Measurements from ENCODE around the gene VAV3.
"Not testable (repeated sequence)": the region's sequence is repeated elsewhere in the genome, so short reads cannot be mapped to it uniquely, and the experiment has no call there.

VAV3 gene

DNA sequence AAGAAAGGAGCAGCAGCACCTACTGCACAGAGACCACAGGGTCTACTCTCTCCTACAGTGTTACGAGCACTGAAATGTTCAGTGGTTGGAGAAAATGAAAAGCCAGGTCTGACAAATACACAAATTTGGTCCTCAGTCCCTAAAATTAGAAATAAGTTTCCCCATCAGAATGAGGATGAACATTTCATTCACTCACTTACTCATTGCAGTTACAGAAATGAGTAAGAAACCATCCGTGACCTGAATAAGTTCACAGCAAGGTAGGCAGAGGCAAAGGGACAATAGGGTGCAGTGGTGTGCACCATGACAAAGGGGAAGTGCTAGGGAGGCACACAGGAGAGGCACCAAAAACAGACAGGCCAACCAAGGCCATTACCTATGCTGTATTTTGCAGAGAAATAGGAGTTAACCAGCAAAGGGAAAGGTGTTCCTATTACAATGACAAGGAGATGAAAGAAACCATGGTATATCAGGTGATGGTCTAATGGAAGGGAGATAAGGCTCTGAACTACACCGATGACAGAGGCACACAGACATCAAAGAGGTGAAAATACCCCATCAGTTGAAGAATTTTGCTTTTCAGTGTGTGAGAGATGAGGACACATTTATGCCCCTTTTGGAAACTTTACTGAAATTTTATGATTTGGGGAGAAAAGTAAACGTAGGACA, 29.4 kb downstream of the VAV3 start:
- DNase-seq = no peak

DNA sequence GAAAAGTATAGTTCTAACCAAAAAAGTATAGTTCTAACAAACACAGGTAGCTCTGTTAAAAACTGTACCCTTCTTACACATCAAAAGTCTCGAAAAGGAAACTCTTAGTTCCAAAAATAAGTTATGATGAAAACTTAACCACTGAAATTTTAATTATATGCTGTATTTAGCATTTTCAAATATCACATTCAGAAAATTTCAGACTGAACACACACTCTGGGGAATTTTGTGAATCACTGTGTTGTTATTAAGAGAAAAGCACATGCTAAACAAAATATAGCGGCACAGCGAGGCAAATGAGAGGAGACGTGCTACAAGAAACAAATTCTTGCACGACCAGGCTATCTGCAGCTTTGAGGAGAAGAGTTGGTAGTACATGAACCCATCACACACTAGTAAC, 30.4 kb downstream of the VAV3 start:
- DNase-seq = no peak

- DNase-seq = no peak
Observed at GRCh38 chr1:107933736-107934135, 31.2 kb downstream of the VAV3 start.

GRCh38 chr1:107930292-107930691, 34.7 kb downstream of the VAV3 start:
- DNase-seq = no peak

- DNase-seq = no peak
Observed at GRCh38 chr1:107927820-107928219, 37.2 kb downstream of the VAV3 start.

GRCh38 chr1:107926436-107927080, 38.4 kb downstream of the VAV3 start:
- DNase-seq = no peak

DNA sequence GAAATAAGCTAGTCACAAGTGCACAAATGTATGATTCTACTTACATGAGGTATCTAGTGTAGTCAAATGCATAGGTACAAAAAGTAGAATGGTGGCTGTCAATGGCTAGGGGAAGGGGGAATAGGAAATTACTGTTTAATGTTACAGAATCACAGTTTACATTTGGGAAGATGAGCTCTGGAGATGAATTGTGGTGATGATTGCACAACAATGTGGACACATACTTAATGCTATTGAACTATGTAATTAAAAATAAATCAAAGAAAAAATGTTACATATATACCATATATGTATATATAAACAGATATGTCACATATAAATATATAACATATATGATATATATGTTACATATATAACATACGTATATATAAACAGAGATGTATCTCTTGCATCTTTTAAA, 39.4 kb downstream of the VAV3 start:
- no peak for DNase-seq

- no peak for DNase-seq
Observed at GRCh38 chr1:107920999-107921398, 44.0 kb downstream of the VAV3 start.

DNA sequence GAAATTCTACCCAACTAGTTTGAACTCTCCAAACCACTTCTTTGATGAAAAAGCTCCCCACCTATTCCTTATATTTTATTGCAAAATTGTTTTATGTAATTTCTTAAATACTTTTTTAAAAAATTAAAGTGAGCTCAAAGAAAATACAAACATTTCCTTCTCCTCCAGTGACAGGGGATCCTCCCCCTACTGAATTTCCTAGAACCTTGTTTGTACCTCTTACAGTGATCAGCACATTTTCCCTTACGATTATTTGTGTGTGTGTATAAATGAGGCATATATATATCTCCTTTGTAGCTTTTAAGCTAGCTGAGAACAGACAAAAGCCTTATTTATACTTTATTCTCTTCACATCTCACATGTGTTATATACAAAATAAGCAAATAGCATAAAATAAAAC, 44.4 kb downstream of the VAV3 start:
- DNase-seq = no peak

- DNase-seq = no peak
Observed at GRCh38 chr1:107919953-107920352, 45.0 kb downstream of the VAV3 start.

DNA sequence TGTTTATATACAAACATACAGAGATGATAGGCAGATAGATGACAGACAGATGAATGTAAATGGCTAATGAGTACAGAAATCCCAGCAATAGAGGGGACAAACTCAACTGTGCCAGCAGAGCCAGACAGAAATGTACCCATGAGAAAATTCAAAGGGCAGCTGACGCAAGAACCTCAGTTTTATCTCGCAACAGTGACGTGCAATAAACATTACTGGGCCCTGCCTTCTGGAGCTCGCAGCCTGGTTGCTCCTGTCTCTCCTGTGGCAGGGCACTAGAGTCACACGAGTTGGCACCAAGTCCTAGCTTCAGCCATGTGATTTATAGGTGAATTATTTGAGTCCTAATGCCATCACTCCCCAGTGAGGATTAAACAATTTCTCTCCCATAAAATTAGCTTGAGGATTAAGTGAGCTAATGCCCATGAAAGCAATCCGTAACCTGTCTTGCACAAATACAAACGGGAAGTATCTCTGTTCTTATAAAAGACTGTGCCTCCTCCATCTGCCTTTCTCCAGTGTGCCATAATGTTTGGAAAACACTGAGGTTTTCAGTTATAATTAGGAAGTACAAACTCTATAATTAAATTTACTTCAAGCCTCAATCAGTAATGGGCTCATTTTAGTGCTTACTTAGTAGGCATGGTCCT, 50.7 kb downstream of the VAV3 start:
- DNase-seq = no peak

- DNase-seq = no peak
Observed at GRCh38 chr1:107912656-107913055, 52.3 kb downstream of the VAV3 start.

- no peak for DNase-seq
Observed at GRCh38 chr1:107900090-107900945, 64.7 kb downstream of the VAV3 start.

GRCh38 chr1:107899655-107900054, 65.3 kb downstream of the VAV3 start:
- DNase-seq = no peak

DNA sequence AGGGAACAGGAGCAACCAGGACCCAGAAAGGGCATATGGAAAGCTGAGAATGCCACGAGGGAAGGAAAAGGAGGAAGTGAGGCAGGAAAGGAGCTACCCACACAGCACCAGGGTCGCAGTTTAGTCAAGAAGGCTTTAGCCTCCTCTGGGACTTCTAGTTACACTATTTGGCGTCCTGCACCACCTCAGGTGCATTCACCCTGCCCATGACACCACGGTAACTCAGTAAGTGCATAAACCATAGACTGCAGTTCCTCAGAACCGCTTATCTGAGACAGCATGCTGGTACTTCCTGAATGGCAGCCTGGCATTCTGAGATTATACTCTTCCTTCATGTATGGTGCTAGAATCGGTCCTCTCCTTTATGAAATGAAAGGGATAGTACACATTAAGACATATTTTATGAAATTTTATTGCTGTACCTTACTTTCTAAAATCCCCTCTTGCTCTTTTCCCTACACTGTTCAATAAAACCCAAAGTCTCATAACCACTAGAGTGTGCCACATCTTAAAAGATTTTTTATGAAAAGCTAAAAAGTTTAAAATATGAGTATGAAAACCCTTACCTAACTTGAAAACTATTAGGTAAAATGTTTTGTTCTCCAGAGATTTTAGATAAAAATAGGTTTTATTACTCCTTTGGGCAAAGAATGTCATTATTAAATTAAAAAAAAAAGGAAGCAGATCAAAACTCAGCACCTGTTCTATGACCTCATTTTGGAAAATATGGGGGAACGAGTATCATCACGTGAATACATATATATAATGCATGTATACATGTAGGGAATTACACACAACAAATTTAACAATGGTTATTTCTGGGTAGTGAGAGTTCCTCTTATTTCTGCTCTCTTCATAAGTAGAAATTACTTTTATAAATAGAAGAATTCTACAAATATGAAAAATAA, 67.3 kb downstream of the VAV3 start:
- no peak for DNase-seq

- DNase-seq = no peak
Observed at GRCh38 chr1:107896936-107897335, 68.0 kb downstream of the VAV3 start.

- no peak for DNase-seq
Observed at GRCh38 chr1:107896401-107896800, 68.6 kb downstream of the VAV3 start.

GRCh38 chr1:107895403-107896191, 69.4 kb downstream of the VAV3 start:
- DNase-seq = no peak

DNA sequence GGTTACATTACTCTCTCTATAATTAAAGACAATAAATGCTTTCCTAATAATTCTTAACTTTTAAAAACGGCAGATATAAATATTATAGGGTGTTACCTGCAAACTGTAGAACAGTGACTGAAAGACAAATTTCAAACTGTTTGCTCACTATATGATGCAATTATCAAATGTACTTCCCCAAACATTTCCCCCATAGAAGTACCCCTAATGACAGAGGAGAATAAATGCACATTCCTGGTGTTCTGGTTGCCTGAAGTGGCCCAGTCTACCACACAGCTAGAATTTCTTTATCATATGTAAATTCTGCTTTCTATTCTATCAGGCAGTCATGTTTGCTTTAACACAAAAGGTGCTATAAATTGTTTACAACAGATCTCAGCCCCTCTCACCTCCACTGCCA, 70.4 kb downstream of the VAV3 start:
- no peak for DNase-seq

- not testable (repeated sequence) for DNase-seq
Observed at GRCh38 chr1:107893350-107893749, 71.6 kb downstream of the VAV3 start.

DNA sequence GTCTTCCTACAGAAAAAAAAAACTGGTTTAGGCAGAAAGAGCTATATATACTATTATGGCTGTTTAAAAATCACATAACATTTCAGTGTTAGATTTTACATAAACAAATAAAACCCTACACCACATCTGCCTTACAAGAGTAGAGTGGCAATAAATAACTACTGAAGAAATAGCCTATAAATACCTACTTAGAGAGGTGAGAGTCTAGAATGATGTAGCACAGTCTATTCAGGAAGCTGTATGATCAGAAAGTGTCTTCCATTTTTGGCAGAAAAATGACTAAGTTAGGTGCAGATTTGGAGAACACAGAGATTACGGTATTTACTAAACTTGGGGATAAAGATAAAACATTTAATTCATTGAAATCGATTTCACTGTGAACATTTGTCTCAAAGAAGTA, 75.5 kb downstream of the VAV3 start:
- no peak for DNase-seq

All from effector CD4-positive, alpha-beta T cell (primary cell).